ENCODE measurements around the gene UBE2J2. TPM values are rescaled to one million over a fixed set of nuclear protein-coding genes. Genes with fewer than 3 reads are reported as not detected.

Gene UBE2J2
- total and polyA plus RNA-seq, 10 donors = 39.1 to 69.7 (median 55.3) TPM

- peaks cover 0 to 57% (median 32%) of the 10 kb centered on the region in 6 donors for H3K36me3 ChIP-seq
- intact Hi-C loops (cut with DNase I; ENCODE audit: low total_unique reads) = no loop called here
- DNase-seq = no peak
- WGBS, 5 donors = 0 to 62% (median 8%) methylated on average over 4 to 100 of the region's 100 CpGs
- TF ChIP-seq POLR2A (IDR thresholded peaks at IDR 0.05) (peak in 1 of 3 donors; percentile 3), POLR2AphosphoS5 (IDR thresholded peaks at IDR 0.05) (no peak)
- TF ChIP-seq, protein P1, sequence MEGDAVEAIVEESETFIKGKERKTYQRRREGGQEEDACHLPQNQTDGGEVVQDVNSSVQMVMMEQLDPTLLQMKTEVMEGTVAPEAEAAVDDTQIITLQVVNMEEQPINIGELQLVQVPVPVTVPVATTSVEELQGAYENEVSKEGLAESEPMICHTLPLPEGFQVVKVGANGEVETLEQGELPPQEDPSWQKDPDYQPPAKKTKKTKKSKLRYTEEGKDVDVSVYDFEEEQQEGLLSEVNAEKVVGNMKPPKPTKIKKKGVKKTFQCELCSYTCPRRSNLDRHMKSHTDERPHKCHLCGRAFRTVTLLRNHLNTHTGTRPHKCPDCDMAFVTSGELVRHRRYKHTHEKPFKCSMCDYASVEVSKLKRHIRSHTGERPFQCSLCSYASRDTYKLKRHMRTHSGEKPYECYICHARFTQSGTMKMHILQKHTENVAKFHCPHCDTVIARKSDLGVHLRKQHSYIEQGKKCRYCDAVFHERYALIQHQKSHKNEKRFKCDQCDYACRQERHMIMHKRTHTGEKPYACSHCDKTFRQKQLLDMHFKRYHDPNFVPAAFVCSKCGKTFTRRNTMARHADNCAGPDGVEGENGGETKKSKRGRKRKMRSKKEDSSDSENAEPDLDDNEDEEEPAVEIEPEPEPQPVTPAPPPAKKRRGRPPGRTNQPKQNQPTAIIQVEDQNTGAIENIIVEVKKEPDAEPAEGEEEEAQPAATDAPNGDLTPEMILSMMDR (IDR thresholded peaks at IDR 0.05 in 8 of 11, conservative IDR thresholded peaks at IDR 0.05 in 3 of 11) = no peak
- H3K9me3 ChIP-seq = no peaks in the 10 kb centered on the region
- peaks cover 13 to 76% (median 53%) of the 10 kb centered on the region in 6 donors for H3K4me1 ChIP-seq
- peak within 1 kb of the TSS; percentile 91 to 98 (median 94) for H3K27ac ChIP-seq
- peaks cover 0 to 11% (median 1%) of the 10 kb centered on the region in 7 donors for H3K27me3 ChIP-seq (replicated peaks in 1 of 7)
- peak within 1 kb of the TSS; percentile 90 to 100 (median 96) for H3K4me3 ChIP-seq
Observed at GRCh38 chr1:1232208-1232795, 41.4 kb downstream of the UBE2J2 start, which contains the start of gene B3GALT6. Gene B3GALT6, plus strand, starts transcription at chr1:1232237. Its CDS starts 42 bp downstream, at chr1:1232279.

DNA sequence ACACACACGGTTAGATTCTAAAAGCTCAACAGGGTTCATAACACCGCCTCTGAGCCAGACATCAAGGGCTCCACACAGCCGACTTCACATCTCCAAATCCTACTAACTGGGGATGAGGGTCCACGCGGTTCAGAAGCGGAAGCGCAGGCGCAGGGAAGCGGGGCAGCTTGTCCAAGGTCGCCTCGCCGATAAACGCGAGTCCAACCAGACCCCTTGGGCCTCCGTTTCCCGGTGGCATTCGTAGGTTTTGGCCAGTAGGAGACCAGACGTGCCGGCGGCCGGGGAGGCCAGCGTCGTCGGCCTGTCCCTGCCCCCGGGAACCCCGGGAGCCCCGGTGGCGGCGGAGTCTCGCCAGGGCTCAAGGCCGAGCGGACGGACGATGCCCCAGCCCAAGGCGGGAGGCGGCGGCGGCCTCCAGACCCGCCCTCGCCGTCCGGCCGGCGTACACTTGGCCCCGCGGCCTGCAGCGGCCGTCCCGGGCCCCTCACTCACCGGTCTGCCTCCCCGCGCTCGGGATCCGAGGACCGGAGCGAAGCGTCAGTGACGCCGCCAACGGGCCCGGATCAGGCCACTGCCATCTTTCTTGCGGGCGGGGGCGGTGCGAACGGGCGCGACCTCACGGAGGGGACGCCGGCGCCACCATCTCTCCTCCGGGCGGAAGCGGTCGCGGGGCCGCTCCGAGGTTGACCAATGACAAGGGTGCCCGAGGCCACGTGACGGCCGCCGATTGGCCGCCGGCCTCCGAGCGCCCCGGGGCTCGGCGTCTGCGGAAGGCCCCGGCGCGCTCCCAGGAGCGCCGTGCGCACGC is 42.0 kb downstream of the UBE2J2 start, which contains the start of gene SDF4:
TSS of gene SDF4 (minus strand) at position 602 of the 808 bp plus-strand sequence. CDS start 3,229 bp downstream, outside the sequence.
- TF ChIP-seq POLR2AphosphoS5 (IDR thresholded peaks at IDR 0.05) (peak; percentile 88 to 92 (median 89)), POLR2A (IDR thresholded peaks at IDR 0.05) (peak in 1 of 3 donors; percentile 39)
- TF ChIP-seq, protein P1 (IDR thresholded peaks at IDR 0.05 in 8 of 11, conservative IDR thresholded peaks at IDR 0.05 in 3 of 11) = peak in 3 of 11 experiments; percentile 6 to 37 (median 26)
- Histone ChIP-seq H3K4me1 (peaks cover 13 to 78% (median 54%) of the 10 kb centered on the region in 6 donors), H3K9me3 (no peaks in the 10 kb centered on the region), H3K36me3 (peaks cover 0 to 64% (median 39%) of the 10 kb centered on the region in 6 donors), H3K4me3 (peak within 1 kb of the TSS; percentile 90 to 100 (median 96)), H3K27me3 (replicated peaks in 1 of 7) (peaks cover 0 to 4% (median 0%) of the 10 kb centered on the region in 7 donors), H3K27ac (peak within 1 kb of the TSS; percentile 91 to 98 (median 94))
- 0 to 1% (median 0%) methylated on average over 25 to 99 of the region's 99 CpGs for WGBS, 5 donors
- peak; percentile 98 for DNase-seq
- intact Hi-C loops (cut with DNase I; ENCODE audit: low total_unique reads) = no loop called here

- DNase-seq = no peak
- Histone ChIP-seq H3K4me1 (peaks cover 13 to 86% (median 55%) of the 10 kb centered on the region in 6 donors), H3K4me3 (peak overlapping the region; percentile 90 to 100 (median 96)), H3K36me3 (peaks cover 0 to 72% (median 47%) of the 10 kb centered on the region in 6 donors), H3K27ac (peak overlapping the region; percentile 91 to 98 (median 94)), H3K9me3 (no peaks in the 10 kb centered on the region), H3K27me3 (replicated peaks in 1 of 7) (no peaks in the 10 kb centered on the region)
- 15 to 22% (median 17%) methylated on average over 24 of the region's 24 CpGs for WGBS, 5 donors
- TF ChIP-seq, protein P1 (IDR thresholded peaks at IDR 0.05 in 8 of 11, conservative IDR thresholded peaks at IDR 0.05 in 3 of 11) = no peak
- TF ChIP-seq POLR2A (IDR thresholded peaks at IDR 0.05) = no peak
- no peak for TF ChIP-seq POLR2AphosphoS5 (IDR thresholded peaks at IDR 0.05)
- intact Hi-C loops (cut with DNase I; ENCODE audit: low total_unique reads) = no loop called here
Observed at GRCh38 chr1:1230656-1231399, 42.8 kb downstream of the UBE2J2 start.

Data from spleen (tissue), 11 donors.